Activated CD4-positive, alpha-beta T cell treated with anti-CD3 and anti-CD28 coated beads for 4 hours (primary cell): ENCODE measurements around the gene CYP2E1.
"Not testable (repeated sequence)": the region's sequence is repeated elsewhere in the genome, so short reads cannot be mapped to it uniquely, and the experiment has no call there.

Experiments
- DNase-seq, 2 donors: peaks; one replicate each; pipeline ENCODE4 v3.0.0-alpha.2; 2020

CYP2E1 gene

DNA sequence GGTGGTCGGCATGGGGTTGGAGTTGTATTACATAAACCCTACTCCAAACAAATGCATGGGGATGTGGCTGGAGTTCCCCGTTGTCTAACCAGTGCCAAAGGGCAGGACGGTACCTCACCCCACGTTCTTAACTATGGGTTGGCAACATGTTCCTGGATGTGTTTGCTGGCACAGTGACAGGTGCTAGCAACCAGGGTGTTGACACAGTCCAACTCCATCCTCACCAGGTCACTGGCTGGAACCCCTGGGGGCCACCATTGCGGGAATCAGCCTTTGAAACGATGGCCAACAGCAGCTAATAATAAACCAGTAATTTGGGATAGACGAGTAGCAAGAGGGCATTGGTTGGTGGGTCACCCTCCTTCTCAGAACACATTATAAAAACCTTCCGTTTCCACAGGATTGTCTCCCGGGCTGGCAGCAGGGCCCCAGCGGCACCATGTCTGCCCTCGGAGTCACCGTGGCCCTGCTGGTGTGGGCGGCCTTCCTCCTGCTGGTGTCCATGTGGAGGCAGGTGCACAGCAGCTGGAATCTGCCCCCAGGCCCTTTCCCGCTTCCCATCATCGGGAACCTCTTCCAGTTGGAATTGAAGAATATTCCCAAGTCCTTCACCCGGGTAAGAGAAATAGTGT, at the start of gene CYP2E1:
Gene CYP2E1, plus strand, starts transcription at position 407 of the 632 bp plus-strand sequence. Its CDS starts 33 bp downstream, at position 440.
- DNase-seq, result no peak

DNA sequence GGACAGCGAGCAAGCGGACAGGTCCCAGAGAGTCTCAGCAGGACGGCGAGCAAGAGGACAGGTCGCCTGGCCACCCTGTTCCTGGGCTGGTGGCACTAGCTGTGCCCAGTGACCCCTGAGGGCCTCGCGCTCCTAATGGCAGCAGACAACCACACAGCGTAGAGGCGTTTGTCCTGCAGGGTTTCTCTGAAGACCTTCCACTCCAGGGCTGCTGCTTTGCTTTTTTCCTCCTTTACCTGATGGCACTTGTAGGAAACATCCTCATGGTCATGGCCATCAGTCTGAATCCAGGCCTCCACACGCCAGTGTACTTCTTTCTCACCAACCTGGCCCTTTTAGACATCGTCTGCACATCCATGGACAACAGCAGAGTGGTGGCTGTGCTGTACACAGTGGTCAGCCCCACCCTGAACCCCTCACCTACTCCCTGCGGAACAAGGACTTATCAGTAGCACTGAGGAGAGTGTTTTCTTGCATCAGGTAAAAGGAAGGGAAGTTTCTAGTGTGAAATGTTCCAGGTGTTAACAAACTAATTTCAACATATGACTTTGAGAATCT, 46.0 kb upstream of the CYP2E1 start:
- DNase-seq, result no peak

DNA sequence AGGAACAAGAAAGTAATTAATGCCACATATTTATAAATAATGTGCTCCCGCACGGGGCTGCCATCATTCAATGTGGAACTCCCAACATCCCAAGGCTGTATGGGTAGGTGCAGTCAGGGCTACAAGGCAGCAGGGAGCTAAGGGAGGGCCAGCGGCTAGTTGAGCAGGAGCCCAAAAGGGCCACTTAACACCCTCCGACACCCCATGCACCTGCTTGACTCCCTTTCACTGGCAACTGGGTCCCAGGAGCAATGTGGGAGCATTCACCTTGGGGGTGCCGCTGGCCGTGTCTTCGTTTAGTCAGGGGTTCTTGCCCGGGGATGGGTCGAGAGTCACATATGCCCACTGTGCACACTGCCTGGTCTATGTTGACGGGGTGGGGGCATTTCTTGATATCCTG, 45.5 kb upstream of the CYP2E1 start:
- DNase-seq, result no peak

DNA sequence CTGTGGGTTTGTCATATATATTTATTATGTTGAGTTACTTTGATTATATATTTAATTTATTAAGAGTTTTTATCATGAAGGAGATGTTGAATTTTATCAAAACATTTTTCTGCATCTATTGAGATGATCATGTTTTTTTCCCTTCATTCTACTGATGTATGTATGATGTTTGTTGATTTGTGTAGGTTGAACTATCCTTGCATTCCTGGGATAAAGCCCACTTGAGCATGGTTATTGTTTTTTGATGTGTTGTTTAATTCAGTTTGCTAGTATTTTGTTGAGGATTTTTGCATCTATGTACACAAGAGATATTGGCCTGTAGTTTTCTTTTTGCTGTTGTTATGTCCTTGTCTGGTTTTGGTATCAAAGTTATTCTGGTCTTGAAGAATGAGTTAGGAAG, 42.3 kb upstream of the CYP2E1 start:
- no peak for DNase-seq

DNA sequence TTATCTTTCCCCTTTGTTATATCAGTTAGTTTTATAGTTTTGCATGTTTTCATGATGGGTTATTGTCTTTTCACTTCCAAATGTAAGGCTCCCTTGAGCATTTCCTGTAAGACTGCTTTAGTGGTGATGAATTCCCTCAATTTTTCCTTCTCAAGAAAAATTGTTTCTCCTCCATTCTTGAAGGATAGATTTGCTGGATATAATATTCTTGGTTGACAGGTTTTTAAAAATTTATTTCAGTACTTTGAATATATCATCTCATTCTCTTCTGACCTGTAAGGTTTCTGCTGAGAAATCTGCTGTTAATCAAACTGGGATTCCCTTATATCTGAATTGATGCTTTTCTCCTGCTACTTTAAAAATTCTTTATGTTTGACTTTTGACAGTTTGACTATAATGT, 40.1 kb upstream of the CYP2E1 start:
- no peak for DNase-seq

DNA sequence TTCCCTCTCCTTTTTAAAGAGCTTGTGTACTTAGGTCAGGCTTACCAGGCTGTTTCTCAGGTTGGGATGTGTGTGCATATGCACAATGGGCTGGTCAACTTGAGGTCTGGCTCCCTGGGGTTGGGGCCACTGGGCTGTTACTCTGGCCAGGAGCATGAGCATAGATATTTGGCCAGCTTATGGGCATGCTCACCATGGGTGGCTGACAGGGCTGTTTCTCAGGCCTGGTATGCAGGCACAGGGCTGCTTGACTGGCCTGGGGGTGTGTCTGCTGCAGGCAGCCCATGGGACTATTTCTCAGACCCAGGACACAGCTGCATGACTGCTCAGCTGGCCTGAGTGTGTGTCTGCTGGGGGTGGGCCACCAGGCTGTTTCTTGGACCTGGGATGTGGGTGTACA, 38.8 kb upstream of the CYP2E1 start:
- no peak for DNase-seq

DNA sequence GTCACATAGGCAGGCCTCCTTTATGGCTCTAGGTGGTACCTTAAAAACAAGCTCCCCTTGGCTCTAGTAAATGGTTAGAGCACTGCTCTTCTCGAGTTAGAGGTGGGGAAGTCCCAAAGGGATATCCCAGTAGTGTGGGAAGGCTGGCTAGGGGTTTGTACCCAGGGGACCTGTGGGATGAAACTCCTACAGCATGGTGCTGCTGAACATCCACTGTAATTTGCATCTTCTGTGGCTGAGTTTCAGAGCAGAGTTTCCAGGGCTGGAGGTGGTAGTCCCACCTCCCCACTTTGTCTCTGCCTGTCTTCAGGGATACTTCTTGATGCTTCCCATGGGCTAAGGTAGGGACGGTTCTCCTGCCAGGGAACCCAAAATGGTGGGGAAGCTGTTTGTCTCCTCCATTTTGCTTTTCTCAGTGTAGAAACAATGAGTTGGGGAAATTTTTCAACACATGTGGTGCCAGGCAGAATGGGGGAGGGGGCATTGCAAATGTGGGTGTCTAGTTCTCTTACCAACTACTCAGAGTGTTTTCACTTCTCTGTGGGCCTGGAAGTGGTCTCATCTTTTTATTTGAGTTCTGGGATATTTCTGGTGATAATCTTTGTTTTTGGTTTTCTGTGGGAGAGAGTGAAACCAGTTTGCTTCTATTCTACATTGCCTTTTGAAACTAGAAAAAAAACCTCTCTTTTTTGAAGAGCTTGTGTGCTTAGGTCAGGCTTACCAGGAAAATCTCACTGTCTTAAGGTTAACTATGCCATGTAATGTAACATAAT, 37.2 kb upstream of the CYP2E1 start:
- DNase-seq, result no peak

DNA sequence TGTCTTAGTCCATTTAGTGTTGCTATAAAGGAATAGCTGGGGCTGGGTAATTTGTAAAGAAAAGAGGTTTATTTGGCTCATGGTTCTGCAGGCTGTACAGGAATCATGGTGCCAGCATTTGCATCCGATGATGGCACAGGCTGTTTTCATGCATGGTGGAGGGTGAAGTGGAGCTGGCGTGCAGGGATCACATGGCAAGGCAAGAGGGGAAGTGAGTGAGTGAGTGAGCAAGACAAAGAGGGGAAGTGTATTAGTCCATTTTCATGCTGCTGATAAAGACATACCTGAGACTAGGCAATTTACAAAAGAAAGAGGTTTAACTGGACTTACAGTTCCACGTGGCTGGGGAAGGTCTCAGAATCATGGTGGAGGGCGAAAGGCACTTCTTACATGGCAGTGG, 33.6 kb upstream of the CYP2E1 start:
- DNase-seq, result not testable (repeated sequence)

DNA sequence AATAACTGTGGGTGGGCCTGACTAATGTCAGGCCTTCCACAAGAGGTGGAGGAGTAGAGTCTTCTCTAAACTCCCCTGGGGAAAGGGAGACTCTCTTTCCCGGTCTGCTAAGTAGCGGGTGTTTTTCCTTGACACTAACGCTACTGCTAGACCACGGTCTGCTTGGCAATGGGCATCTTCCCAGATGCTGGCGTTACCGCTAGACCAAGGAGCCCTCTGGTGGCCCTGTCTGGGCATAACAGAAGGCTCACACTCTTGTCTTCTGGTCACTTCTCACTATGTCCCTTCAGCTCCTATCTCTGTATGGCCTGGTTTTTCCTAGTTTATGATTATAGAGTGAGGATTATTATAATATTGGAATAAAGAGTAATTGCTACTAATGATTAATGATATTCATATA, 29.8 kb upstream of the CYP2E1 start:
- DNase-seq, result not testable (repeated sequence)

DNA sequence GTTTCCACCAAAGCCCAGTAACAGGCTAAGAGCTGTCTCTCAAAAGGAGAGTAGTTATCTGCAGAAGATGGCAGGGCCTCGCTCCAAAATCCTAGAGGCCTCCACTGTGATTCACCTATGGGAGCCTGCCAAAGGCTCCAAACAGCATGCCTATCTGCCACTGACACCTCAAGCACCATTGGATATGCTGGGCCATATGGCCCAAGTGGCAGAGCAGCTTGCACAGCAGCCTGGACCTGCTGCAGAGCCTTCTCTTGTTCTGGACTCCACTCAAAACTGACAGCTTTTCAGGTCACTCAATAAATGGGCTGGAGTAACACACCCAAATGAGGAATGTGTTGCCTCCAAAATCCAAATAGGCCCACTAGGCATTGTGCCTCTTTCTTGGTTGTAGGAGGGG, 28.0 kb upstream of the CYP2E1 start:
- DNase-seq, result not testable (repeated sequence)

DNA sequence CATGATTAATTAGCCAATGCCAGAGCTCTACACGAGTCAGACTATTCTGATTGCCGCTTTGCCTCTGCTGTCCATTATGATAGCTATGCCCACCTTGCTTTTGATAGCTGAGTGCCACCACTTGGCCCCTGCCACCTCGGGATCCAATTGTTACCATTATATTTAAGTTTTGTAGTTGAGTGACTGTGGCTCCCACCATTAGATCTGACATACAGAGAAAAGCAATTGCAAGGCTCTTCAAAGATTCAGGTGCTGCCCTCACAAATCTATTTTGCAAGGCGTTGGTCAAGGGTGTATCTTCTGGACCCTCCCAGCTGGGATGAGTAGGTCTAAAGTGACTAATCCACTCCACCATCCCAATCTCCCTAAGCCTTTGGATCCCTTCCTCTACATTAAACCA, 26.3 kb upstream of the CYP2E1 start:
- DNase-seq, result not testable (repeated sequence)

DNA sequence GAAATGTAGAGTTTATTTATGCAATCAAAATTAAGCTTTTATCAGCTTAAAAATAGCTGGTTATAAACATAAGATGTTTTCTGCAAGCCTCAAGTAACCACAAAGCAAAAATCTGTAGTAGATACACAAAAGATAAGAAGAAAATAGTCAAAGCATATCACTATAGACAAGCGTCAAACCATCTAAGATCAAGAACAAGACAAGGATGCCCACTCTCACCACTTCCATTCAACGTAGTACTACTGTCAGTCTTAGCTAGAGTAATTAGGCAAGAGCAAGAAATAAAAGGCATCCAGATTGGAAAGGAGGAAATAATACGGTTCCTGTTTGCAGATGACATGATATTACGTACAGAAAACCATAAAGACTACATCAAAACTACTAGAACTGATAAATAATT, 17.5 kb upstream of the CYP2E1 start:
- DNase-seq, result no peak

DNA sequence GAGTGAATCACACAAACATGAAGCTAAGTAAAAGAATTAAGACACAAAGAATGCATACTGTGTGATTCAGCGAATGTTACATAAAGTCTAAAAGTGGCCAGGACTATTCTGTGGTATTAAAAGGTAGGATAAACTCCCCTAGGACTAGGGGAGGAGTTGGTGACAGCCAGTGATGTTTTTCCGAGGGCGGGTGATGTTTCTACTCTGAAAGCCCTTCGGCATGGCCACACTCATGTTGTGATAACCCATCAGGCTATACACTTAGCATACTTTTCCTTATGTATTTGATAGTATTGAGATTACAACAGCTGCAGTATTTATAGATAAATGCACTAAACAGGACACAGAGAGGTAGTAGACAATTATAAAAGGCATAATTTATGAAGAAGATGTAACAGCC, 15.8 kb upstream of the CYP2E1 start:
- no peak for DNase-seq

DNA sequence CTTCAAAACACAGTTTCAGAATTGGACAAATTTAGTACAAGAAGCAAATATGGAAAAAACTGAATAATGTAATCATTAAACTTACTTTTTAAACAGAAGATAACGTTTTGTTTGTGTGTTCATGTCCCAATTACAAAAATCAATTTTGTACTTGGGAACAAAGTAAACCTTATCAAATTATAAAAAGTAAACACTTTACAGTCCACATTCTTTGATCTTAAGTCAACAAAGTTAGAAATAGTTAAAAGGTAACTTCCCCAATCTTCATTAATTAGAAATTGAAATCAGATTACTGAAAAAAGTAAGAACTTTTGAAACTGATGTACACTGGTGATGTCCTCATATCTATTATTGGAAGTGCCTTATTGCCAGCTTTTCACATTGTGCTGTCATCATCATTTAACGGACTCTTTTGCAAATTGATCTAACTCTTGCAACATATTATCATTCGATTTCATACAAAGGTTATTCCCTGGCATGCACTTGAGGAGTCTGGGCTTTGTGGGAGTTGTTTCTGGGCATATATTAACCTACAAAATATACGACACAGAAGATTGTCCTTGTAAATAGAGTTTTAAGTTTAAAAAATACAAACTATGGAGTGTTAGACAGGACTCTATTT, 15.1 kb upstream of the CYP2E1 start:
- DNase-seq, result no peak

DNA sequence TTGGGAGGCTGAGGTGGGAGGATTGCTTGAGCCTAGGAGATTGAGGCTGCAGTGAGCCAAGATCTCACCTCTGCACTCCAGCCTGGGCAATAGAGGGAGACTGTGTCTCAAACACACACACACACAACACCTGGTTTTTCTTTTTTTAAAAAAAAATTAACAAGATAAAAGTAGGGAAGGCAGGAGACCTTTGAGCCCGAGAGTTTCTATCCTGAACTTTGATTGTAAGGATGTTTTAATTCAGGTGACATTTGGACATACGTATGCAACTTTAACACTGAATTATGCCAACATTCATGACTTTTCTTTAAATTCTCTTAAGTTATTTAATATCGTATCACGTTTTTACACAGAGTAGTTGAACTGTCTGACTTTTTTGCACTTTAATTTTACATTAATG, 11.7 kb upstream of the CYP2E1 start:
- no peak for DNase-seq

DNA sequence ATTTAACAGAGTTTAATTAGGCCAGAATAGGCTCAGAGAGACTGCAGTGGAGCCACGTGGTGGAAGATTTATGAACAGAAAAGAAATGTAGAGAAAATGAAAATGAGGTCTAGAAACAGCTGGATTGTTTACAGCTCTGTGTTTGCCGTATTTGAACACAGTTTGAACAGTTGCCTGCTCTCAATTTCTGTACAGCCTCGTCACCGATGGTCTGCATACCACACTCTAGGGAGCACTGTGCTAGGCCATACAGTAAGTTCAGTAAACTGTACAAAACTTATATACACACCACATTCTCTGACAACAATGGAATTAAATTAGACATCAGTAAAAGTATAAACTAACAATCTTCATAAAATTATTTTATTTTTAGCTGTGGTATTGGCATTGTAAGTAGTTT, 11.1 kb upstream of the CYP2E1 start:
- no peak for DNase-seq

DNA sequence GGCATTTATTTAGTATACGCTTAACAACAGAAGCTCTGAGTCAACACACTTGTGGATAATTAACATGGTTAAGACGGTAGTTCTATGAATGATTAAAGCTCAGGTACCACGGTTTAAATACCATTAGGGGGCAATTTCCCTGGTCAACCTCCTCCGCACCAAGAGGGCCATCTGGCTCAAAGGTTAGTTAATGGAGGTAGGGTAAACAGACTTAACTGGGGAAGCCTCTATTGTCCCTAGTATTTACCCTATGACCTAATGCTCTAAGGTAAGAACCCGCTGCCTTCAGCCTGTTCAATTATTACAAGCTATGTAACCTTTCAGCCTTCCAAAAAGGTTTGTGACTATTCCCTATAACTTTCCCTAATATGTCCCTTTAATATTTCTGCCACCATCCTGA, 8.6 kb upstream of the CYP2E1 start:
- not testable (repeated sequence) for DNase-seq

DNA sequence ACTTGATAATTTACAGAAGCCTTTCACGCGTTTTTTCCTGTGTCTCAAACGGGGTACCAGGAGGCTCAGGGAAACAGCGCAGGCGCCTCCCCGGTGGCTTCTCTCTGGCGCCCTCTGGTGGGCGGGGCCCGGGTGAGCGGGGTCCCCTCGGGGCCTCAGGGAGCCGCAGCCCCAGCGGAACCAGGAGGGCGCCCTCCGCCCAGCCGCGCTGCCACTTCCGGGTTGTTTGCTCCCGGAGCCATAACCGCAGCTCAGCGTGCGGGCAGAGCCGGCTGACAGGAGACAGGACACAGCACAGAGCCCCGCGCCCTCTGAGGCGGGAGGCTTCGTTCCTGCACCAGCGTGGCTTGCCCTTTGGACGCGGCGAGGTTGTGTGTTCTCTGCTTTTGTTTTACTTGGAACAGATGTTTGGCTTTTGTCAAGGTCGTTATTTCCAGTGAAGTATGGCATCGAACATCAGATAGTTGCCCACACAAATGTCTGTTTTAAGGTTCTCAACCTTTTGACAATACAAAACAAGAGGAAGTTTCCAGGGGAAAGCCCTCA, 6.9 kb upstream of the CYP2E1 start:
- peak; percentile 85 to 91 for DNase-seq

DNA sequence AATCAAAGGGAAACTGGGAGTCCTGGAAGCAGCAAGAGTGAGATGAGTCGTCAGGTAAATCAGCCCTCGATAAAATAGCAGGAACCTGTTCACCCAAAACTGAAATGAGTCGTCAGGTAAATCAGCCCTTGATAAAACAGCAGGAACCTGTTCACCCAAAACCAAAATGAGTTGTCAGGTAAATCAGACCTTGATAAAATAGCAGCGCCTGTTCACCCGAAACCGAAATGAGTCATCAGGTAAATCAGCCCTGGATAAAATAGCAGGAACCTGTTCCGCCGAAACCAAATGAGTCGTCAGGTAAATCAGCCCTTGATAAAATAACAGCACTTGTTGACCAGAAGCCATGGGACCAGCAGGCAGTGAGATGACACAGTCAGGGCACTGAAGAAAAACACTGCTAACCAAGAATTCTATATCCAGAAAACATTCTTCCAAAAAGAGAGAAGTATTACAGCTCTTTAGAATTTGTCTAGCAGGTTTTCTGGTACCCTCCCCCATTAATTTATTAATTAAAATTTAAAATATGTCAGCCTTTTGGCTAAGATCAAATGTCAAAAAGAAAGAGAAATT, 3.4 kb upstream of the CYP2E1 start:
- no peak for DNase-seq

DNA sequence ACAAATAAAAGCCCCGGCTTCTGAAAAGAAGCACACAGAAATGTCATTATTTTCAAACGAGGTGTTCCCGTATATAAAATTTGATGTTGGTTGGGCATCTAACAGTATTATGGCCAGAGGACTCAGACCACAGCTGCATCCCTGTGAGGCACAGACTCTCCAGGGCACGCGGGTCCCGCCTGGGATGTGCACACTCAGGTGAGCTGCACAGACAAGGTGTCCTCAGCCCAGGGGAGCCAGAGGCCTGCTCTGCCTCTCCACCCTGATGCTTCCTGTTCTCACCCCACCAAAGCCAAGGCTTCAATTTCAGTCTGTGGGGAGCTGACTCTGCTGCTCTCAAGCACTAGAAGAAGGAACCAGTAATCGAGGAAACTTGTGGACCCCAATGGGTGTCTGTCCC, 1.7 kb upstream of the CYP2E1 start:
- DNase-seq, result no peak

DNA sequence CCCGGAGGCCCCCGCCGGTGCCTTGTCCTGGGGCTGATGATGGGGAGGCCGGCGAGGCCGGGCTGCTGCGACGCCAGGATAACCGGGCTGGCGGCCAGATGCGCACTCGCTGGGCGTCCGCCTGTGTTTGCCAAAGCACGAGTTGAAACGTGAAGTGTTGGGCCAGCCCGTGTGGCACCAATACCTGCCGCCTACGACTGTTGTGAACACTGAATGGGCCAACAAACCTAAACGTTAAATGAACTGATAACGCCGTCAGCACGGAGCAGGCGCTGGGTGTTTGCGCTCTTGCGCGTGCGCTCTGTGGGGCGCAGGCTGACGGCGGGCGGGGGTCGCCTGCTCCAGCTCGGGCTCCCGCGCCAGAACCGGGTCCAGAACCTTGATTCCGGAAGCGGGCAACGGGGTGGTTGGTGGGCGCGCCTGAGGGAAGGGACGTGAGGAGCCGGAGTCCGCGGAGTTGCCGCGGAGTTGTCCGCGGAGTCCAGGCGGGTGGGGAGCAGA, 658 bp downstream of the CYP2E1 start:
- DNase-seq, result no peak

DNA sequence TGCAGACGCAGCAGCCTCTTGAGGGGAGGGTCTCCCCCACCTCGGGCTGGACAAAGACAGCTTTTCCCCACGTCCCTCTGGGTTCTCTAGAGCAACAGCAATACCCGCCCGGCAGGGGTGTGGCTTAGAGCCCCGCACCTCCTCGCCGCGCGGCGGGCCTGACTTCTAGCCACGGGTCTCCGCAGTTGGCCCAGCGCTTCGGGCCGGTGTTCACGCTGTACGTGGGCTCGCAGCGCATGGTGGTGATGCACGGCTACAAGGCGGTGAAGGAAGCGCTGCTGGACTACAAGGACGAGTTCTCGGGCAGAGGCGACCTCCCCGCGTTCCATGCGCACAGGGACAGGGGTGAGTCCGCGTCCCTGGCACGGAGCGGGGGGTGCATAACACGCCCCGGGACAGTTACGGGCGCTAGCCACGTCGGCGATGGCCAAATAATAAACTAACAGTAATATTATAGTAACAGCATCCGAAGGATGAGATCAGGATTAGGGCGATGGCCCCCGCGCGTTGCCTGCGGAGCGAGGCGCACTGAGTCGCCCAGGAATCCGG, 1.2 kb downstream of the CYP2E1 start:
- DNase-seq, result no peak
